Endodermal cell (in vitro differentiated cells): Measurements from ENCODE around the gene ZNF705A. TPM values are rescaled to one million over a fixed set of nuclear protein-coding genes. Genes with fewer than 3 reads are reported as not detected.
"Not testable (repeated sequence)": the region's sequence is repeated elsewhere in the genome, so short reads cannot be mapped to it uniquely, and the experiment has no call there.

ENCODE experiments used
- DNase-seq: peaks from one replicate; pipeline ENCODE4 v3.0.0-alpha.2; 2017
- H3K27ac ChIP-seq: 2 replicates; pipeline ENCODE4 v1.5.1; 2013; ENCODE audit warnings: mild to moderate bottlenecking, low read depth, low read length, moderate library complexity
- H3K27me3 ChIP-seq: 2 replicates; pipeline ENCODE4 v1.6.1; 2013; ENCODE audit warnings: mild to moderate bottlenecking, low read length, moderate library complexity; ENCODE audit not compliant: insufficient read depth, control insufficient read depth, poor library complexity, severe bottlenecking
- H3K36me3 ChIP-seq: 2 replicates; pipeline ENCODE4 v1.7.0; 2013; ENCODE audit warnings: mild to moderate bottlenecking, low read length, moderate library complexity; ENCODE audit not compliant: control insufficient read depth, insufficient read depth
- H3K4me1 ChIP-seq: one replicate; pipeline ENCODE4 v1.7.0; 2013; ENCODE audit warnings: low read length; ENCODE audit not compliant: control insufficient read depth, insufficient read depth
- H3K4me3 ChIP-seq: 2 replicates; pipeline ENCODE4 v1.5.1; 2013; ENCODE audit warnings: mild to moderate bottlenecking, low read length, moderate library complexity
- H3K9ac ChIP-seq: 2 replicates; pipeline ENCODE4 v1.6.1; 2013; ENCODE audit warnings: mild to moderate bottlenecking, low read length, moderate library complexity; ENCODE audit not compliant: poor library complexity, severe bottlenecking; ENCODE audit errors: extremely low read depth
- H3K9me3 ChIP-seq: 2 replicates; pipeline ENCODE4 v1.6.1; 2013; ENCODE audit warnings: mild to moderate bottlenecking, low read length, moderate library complexity; ENCODE audit not compliant: control insufficient read depth
- H3K27ac Mint-ChIP-seq: 2 replicates; pipeline ENCODE4 v1.8.0; 2020; ENCODE audit warnings: mixed read lengths
- H3K27me3 Mint-ChIP-seq: 2 replicates; pipeline ENCODE4 v1.8.0; 2021; ENCODE audit warnings: mild to moderate bottlenecking, mixed read lengths; ENCODE audit not compliant: insufficient read depth
- H3K36me3 Mint-ChIP-seq: 2 replicates; pipeline ENCODE4 v1.8.0; 2020; ENCODE audit warnings: low read depth, mixed read lengths
- H3K4me1 Mint-ChIP-seq: 2 replicates; pipeline ENCODE4 v1.8.0; 2020; ENCODE audit warnings: mixed read lengths
- H3K4me3 Mint-ChIP-seq: 2 replicates; pipeline ENCODE4 v1.8.0; 2020; ENCODE audit warnings: mild to moderate bottlenecking, moderate library complexity, mixed read lengths
- H3K9me3 Mint-ChIP-seq: 2 replicates; pipeline ENCODE4 v1.8.0; 2020; ENCODE audit warnings: mild to moderate bottlenecking, mixed read lengths
- WGBS, 2 experiments: methylation state at CpG; one replicate each; pipeline versions ENCODE4 v1.1.5 to v1.1.7; 2013; ENCODE audit warnings: missing lambda C conversion rate in 2 of 2, mixed read lengths in 1 of 2; ENCODE audit not compliant: insufficient coverage in 1 of 2, insufficient read length in 1 of 2; 5-methylcytosine and 5-hydroxymethylcytosine counted together
- total RNA-seq, 2 donors: library from RNA; stranded (reverse); fragmentation: NEBNext Ultra II Directional in 1 of 2; extraction: Animal tissue kit (Norgen Biotek cat#: 25700) in 1 of 2; gene quantifications; 2 replicates in 1 of 2; 3 replicates in 1 of 2; pipeline ENCODE4 v1.2.1, GENCODE V29; 2021
- TF ChIP-seq, protein P1 (sequence below): fragments of 200-600 bp; sonication (generic); conservative IDR thresholded peaks from 2 replicates; pipeline ENCODE4 v1.5.0; 2021; ENCODE audit warnings: antibody characterized with exemption, mild to moderate bottlenecking

ZNF705A gene
- total RNA-seq, 2 donors from 2014 or later = not detected

DNA sequence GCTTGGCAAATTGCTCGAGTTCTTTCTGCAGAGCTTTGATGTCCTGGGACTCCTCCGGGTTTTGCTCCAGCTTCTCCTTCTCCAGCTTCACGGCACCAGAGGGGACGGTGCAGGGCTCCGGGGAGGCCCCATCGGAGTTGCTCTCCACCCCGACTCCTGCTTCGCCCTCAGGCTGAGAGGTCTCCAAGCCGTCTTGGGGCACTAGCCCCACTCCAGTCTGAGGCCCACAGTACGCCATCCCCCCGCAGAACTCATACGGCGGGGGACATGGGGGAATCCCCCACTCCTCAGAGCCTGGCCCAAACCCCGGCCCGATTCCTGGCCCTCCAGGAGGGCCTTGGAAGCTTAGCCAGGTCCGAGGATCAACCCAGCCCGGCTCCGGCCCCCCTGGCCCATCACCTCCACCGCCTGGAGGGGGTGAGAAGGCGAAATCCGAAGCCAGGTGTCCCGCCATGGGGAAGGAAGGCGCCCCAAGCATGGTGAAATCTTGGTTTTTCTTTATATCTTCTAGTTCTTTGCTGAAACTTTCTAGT lies 22.4 kb upstream of the ZNF705A start:
- not testable (repeated sequence) for DNase-seq, H3K36me3 ChIP-seq, H3K27ac ChIP-seq, H3K4me1 Mint-ChIP-seq, H3K27me3 ChIP-seq, H3K4me3 ChIP-seq, H3K9me3 Mint-ChIP-seq, H3K36me3 Mint-ChIP-seq, H3K4me1 ChIP-seq, H3K27ac Mint-ChIP-seq, H3K4me3 Mint-ChIP-seq, H3K9ac ChIP-seq, H3K27me3 Mint-ChIP-seq, H3K9me3 ChIP-seq
- WGBS, 2 experiments = 92 to 100% methylated on average over 9 to 23 of the region's 23 CpGs

DNA sequence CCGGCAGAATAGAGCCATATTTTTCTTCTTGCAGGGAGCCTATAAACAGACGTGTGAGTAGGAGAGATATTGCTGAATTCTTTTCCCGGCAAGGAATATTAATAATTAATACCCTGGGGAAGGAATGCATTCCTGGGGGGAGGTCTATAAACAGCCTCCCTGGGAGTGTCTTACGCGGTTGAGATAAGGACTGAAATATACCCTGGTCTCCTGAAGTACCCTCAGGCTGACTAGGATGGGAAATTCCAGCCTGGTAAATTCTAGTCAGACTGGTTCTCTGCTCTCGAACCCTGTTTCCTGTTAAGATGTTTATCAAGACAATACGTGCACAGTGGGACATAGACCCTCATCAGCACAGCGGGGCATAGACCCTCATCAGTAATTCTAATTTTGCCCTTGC lies 15.2 kb upstream of the ZNF705A start:
- H3K4me1 ChIP-seq, H3K4me3 Mint-ChIP-seq, H3K27me3 ChIP-seq, H3K27me3 Mint-ChIP-seq, H3K27ac Mint-ChIP-seq, H3K27ac ChIP-seq, H3K9ac ChIP-seq, H3K36me3 ChIP-seq, H3K4me3 ChIP-seq, DNase-seq, H3K4me1 Mint-ChIP-seq: not testable (repeated sequence)
- 83% methylated on average over 6 to 8 of the region's 8 CpGs for WGBS, 2 experiments
- Mint-ChIP-seq H3K9me3 (peaks cover 26% of the 10 kb centered on the region), H3K36me3 (peaks cover 16% of the 10 kb centered on the region)
- H3K9me3 ChIP-seq = peaks cover 14% of the 10 kb centered on the region

DNA sequence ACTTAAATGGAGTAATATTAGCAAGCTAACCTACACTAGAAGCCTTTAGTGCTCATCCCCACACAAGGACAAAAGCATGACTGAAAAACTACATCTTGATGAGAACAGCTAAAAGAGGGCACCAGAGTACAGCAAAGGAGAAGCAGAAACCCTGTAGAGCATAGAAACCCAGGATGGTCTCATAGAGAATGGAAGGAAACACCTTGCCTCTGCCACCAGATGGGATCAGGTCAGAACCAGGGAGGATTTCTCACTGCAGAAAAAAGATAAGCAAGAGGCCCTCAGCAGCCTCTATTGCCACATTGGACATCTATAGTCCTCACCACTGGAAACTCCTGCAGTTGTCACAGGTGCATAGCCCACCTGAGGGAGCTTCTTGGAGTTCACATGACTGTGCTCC lies 13.6 kb upstream of the ZNF705A start:
- Mint-ChIP-seq H3K27ac (no peak overlapping the region), H3K4me3 (no peak overlapping the region), H3K27me3 (peaks cover 3% of the 10 kb centered on the region), H3K4me1 (peaks cover 6% of the 10 kb centered on the region), H3K9me3 (peaks cover 26% of the 10 kb centered on the region), H3K36me3 (peaks cover 16% of the 10 kb centered on the region)
- DNase-seq = no peak
- H3K4me1 ChIP-seq = no peaks in the 10 kb centered on the region
- no peaks in the 10 kb centered on the region for H3K36me3 ChIP-seq
- peaks cover 14% of the 10 kb centered on the region for H3K9me3 ChIP-seq
- no peak overlapping the region for H3K4me3 ChIP-seq
- H3K27ac ChIP-seq = no peak overlapping the region
- no peak overlapping the region for H3K9ac ChIP-seq
- TF ChIP-seq, protein P1, sequence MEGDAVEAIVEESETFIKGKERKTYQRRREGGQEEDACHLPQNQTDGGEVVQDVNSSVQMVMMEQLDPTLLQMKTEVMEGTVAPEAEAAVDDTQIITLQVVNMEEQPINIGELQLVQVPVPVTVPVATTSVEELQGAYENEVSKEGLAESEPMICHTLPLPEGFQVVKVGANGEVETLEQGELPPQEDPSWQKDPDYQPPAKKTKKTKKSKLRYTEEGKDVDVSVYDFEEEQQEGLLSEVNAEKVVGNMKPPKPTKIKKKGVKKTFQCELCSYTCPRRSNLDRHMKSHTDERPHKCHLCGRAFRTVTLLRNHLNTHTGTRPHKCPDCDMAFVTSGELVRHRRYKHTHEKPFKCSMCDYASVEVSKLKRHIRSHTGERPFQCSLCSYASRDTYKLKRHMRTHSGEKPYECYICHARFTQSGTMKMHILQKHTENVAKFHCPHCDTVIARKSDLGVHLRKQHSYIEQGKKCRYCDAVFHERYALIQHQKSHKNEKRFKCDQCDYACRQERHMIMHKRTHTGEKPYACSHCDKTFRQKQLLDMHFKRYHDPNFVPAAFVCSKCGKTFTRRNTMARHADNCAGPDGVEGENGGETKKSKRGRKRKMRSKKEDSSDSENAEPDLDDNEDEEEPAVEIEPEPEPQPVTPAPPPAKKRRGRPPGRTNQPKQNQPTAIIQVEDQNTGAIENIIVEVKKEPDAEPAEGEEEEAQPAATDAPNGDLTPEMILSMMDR = no peak
- H3K27me3 ChIP-seq = no peaks in the 10 kb centered on the region

DNA sequence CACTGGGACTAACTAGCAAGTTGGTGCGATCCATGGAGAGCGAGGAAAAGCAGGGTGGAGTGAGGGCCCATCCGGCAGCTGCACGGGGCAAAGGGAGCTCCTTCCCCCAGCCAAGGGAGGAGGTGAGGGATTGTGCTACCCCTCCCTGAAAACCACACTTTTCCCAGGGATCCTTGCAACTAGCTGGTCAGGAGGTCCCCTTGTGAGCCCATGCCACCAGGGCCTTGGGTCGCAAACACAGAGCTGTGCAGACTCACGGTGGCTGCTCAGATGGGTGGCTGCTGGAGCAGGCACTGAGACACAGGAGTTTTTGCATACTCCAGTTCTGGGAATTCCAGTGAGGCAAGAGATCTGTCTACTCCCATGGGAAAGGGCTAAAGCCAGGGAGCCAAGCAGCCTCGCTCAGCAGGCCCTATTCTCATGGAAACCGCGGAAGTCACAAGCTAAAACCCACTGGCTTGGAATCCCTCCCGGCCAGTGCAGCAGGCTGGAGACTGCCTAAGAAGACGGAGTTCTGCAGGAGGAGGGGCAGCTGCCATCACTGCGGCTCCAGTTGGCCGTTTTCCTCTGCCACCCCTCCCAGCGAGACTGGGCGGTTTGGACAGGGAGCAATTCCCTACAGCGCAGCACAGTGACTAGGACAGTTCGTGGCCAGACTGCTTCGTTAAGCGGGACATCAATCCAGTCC lies 10.9 kb upstream of the ZNF705A start:
- Histone ChIP-seq H3K9ac (no peak overlapping the region), H3K4me1 (no peaks in the 10 kb centered on the region), H3K27me3 (no peaks in the 10 kb centered on the region), H3K27ac (peak overlapping the region; percentile 24), H3K9me3 (peaks cover 14% of the 10 kb centered on the region), H3K36me3 (no peaks in the 10 kb centered on the region), H3K4me3 (no peak overlapping the region)
- WGBS, 2 experiments = 72 to 76% methylated on average over 9 to 19 of the region's 19 CpGs
- DNase-seq = peak; percentile 88
- Mint-ChIP-seq H3K9me3 (peaks cover 28% of the 10 kb centered on the region), H3K27me3 (peaks cover 14% of the 10 kb centered on the region), H3K27ac (no peak overlapping the region), H3K36me3 (peaks cover 14% of the 10 kb centered on the region), H3K4me3 (no peak overlapping the region), H3K4me1 (peaks cover 6% of the 10 kb centered on the region)
- TF ChIP-seq, protein P1 = no peak
